Tibial artery (tissue), 4 donors: ENCODE results near the gene CDC42BPA.

Source experiments
- DNase-seq, 2 donors: peaks; one replicate each; pipeline ENCODE4 v3.0.0-alpha.2; 2019
- H3K27ac ChIP-seq, 2 donors: fragments of 200-600 bp; sonication (generic) in 1 of 2; 1 replicate in 1 of 2; 2 replicates in 1 of 2; pipeline ENCODE4 v1.5.1; 2018 to 2019; ENCODE audit warnings: mild to moderate bottlenecking in 1 of 2
- H3K27me3 ChIP-seq, 2 donors: fragments of 200-600 bp; sonication (generic) in 1 of 2; one replicate each; pipeline versions ENCODE4 v1.5.1 to v1.6.0; 2016 to 2019
- H3K36me3 ChIP-seq, 3 donors: fragments of 200-600 bp; sonication (generic) in 2 of 3; one replicate each; pipeline ENCODE4 v1.5.1; 2016 to 2019; ENCODE audit warnings: mild to moderate bottlenecking in 2 of 3
- H3K4me1 ChIP-seq, 4 donors: fragments of 200-600 bp; sonication (generic) in 2 of 4; 1 replicate in 3 of 4; 2 replicates in 1 of 4; pipeline ENCODE4 v1.5.1; 2016 to 2019
- H3K4me3 ChIP-seq, 2 donors: fragments of 200-600 bp; sonication (generic) in 1 of 2; 1 replicate in 1 of 2; 2 replicates in 1 of 2; pipeline ENCODE4 v1.5.1; 2018 to 2019; ENCODE audit warnings: mild to moderate bottlenecking in 2 of 2
- H3K9me3 ChIP-seq, 3 donors: fragments of 200-600 bp; sonication (generic) in 1 of 3; one replicate each; pipeline ENCODE4 v1.5.1; 2016 to 2019
- CTCF ChIP-seq, 2 experiments: fragments of 200-600 bp in 1 of 2; fragments of 450-650 bp in 1 of 2; IDR thresholded peaks; one replicate each; pipeline ENCODE4 v1.5.1; 2017 to 2019; ENCODE audit warnings: antibody characterized with exemption in 2 of 2, mild to moderate bottlenecking in 1 of 2, moderate library complexity in 1 of 2
- intact Hi-C: fragments of 100-400 bp; cut with DNase I; formaldehyde crosslinking; loops from one replicate; pipeline ENCODE4 v1.15.0; 2023; ENCODE audit warnings: low total_unique reads

CDC42BPA gene

GRCh38 chr1:227363825-227364224 lies 45.5 kb upstream of the CDC42BPA start:
- Histone ChIP-seq H3K4me1 (no peaks in the 10 kb centered on the region), H3K27ac (no peak overlapping the region), H3K36me3 (no peaks in the 10 kb centered on the region), H3K4me3 (no peak overlapping the region), H3K27me3 (no peaks in the 10 kb centered on the region), H3K9me3 (no peaks in the 10 kb centered on the region)
- no peak for DNase-seq
- no peak for TF ChIP-seq CTCF (IDR thresholded peaks at IDR 0.05)
- intact Hi-C loops, result no loop called here

- TF ChIP-seq CTCF (IDR thresholded peaks at IDR 0.05), result no peak
- Histone ChIP-seq H3K27me3 (no peaks in the 10 kb centered on the region), H3K27ac (no peak overlapping the region), H3K4me1 (peaks cover 0 to 9% (median 2%) of the 10 kb centered on the region in 4 donors), H3K4me3 (no peak overlapping the region), H3K36me3 (no peaks in the 10 kb centered on the region), H3K9me3 (no peaks in the 10 kb centered on the region)
- intact Hi-C loops, result no loop called here
- no peak for DNase-seq
These were observed 43.7 kb upstream of the CDC42BPA start for GRCh38 chr1:227362039-227362438.

- Histone ChIP-seq H3K27me3 (no peaks in the 10 kb centered on the region), H3K36me3 (no peaks in the 10 kb centered on the region), H3K27ac (no peak overlapping the region), H3K4me1 (peaks cover 0 to 16% (median 7%) of the 10 kb centered on the region in 4 donors), H3K9me3 (no peaks in the 10 kb centered on the region), H3K4me3 (no peak overlapping the region)
- no peak for DNase-seq
- no peak for TF ChIP-seq CTCF (IDR thresholded peaks at IDR 0.05)
- intact Hi-C loops, result no loop called here
These were observed 39.6 kb upstream of the CDC42BPA start for GRCh38 chr1:227357927-227358302.

- H3K4me1 ChIP-seq, result peaks cover 0 to 20% (median 7%) of the 10 kb centered on the region in 4 donors
- intact Hi-C loops, result no loop called here
- TF ChIP-seq CTCF (IDR thresholded peaks at IDR 0.05), result no peak
- H3K36me3 ChIP-seq, result no peaks in the 10 kb centered on the region
- peak; percentile 43 to 77 for DNase-seq
- no peak overlapping the region for H3K27ac ChIP-seq
- no peak overlapping the region for H3K4me3 ChIP-seq
- no peaks in the 10 kb centered on the region for H3K27me3 ChIP-seq
- no peaks in the 10 kb centered on the region for H3K9me3 ChIP-seq
These were observed 39.1 kb upstream of the CDC42BPA start for GRCh38 chr1:227357171-227357926.

- no peak overlapping the region for H3K4me3 ChIP-seq
- no peak for DNase-seq
- H3K27ac ChIP-seq, result no peak overlapping the region
- H3K27me3 ChIP-seq, result no peaks in the 10 kb centered on the region
- TF ChIP-seq CTCF (IDR thresholded peaks at IDR 0.05), result no peak
- no peaks in the 10 kb centered on the region for H3K36me3 ChIP-seq
- peaks cover 0 to 27% (median 9%) of the 10 kb centered on the region in 4 donors for H3K4me1 ChIP-seq
- intact Hi-C loops, result no loop called here
- no peaks in the 10 kb centered on the region for H3K9me3 ChIP-seq
These were observed 38.4 kb upstream of the CDC42BPA start for GRCh38 chr1:227356620-227357146.
